T-helper 17 cell (primary cell): ENCODE measurements around the gene AGAP1. TPM values are rescaled to one million over a fixed set of nuclear protein-coding genes. Genes with fewer than 3 reads are reported as not detected.

Source experiments
- ATAC-seq: fragments of 150-1000 bp; cut with Tn5 transposase; 2 replicates; pipeline ENCODE4 v1.10.0; 2021; ENCODE audit warnings: mild to moderate bottlenecking, moderate library complexity
- DNase-seq, 3 donors: peaks; one replicate each; pipeline versions ENCODE4 v3.0.0 to v3.0.0-alpha.2; 2020 to 2021
- H3K9me3 ChIP-seq: one replicate; pipeline ENCODE4 v1.7.0; 2013; ENCODE audit warnings: low read length, mild to moderate bottlenecking; ENCODE audit not compliant: control insufficient read depth, poor library complexity, severe bottlenecking
- H3K27ac Mint-ChIP-seq: one replicate; pipeline ENCODE4 v1.8.0; 2022; ENCODE audit warnings: mild to moderate bottlenecking, moderate library complexity, mixed read lengths
- H3K27me3 Mint-ChIP-seq: one replicate; pipeline ENCODE4 v1.8.0; 2022; ENCODE audit warnings: mixed read lengths
- H3K36me3 Mint-ChIP-seq: one replicate; pipeline ENCODE4 v1.8.0; 2022; ENCODE audit warnings: low read depth, mixed read lengths
- H3K4me1 Mint-ChIP-seq: one replicate; pipeline ENCODE4 v1.8.0; 2022; ENCODE audit warnings: mild to moderate bottlenecking, mixed read lengths
- H3K4me3 Mint-ChIP-seq: one replicate; pipeline ENCODE4 v1.8.0; 2022; ENCODE audit warnings: mild to moderate bottlenecking, moderate library complexity, mixed read lengths
- total RNA-seq, 4 donors: library from RNA in 2 of 4; stranded (reverse) in 2 of 4; gene quantifications; one replicate each; pipeline ENCODE4 v1.2.3 and lab custom pipeline; 2022 to 2026

Gene AGAP1
- total RNA-seq, 2 donors from 2014 or later: 7.6 to 16.8 TPM

DNA sequence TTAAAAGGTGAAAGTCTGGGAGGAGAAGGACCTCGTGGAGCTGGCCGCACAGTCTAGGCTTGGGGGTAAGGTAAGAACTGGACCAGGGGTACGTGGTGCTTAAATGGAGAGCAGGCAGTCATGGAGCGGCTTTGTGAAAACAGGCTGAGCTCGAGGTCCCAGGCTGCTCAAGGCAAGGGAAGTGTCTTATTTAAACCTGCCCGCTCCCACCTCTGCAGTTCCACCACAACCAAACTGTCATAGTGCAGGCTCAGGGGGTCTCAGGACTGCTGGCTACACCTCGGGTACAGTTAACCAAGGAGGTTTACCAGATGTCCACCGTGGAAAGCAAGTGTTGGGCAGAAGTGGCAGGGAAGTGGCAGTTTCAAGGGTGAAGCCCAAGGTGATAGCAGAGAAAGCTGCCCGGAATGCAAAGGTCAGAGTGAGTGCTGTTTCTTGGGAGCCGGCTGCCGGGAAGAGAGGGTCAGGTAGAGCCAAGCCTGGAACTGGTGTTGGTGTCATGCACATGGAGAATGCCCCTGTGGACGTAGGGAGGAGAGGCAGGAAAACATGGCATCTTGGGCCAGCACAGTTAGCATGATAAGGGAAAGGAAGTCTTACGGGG lies 471.0 kb downstream of the AGAP1 start:
- no peaks in the 10 kb centered on the region for H3K4me1 Mint-ChIP-seq
- peaks cover 2% of the 10 kb centered on the region for H3K36me3 Mint-ChIP-seq
- no peaks in the 10 kb centered on the region for H3K9me3 ChIP-seq
- H3K27ac Mint-ChIP-seq: peak overlapping the region; percentile 47
- no peak for ATAC-seq
- DNase-seq: no peak
- H3K4me3 Mint-ChIP-seq: no peak overlapping the region
- H3K27me3 Mint-ChIP-seq: peaks cover 21% of the 10 kb centered on the region

- ATAC-seq: no peak
- peaks cover 17% of the 10 kb centered on the region for H3K27me3 Mint-ChIP-seq
- H3K27ac Mint-ChIP-seq: no peak overlapping the region
- DNase-seq: no peak
- H3K36me3 Mint-ChIP-seq: peaks cover 2% of the 10 kb centered on the region
- no peaks in the 10 kb centered on the region for H3K9me3 ChIP-seq
- H3K4me1 Mint-ChIP-seq: no peaks in the 10 kb centered on the region
- H3K4me3 Mint-ChIP-seq: no peak overlapping the region
Observed at GRCh38 chr2:235966396-235966795, 472.6 kb downstream of the AGAP1 start.

GRCh38 chr2:235966932-235967757 lies 473.3 kb downstream of the AGAP1 start:
- no peaks in the 10 kb centered on the region for H3K9me3 ChIP-seq
- no peak for DNase-seq
- Mint-ChIP-seq H3K36me3 (peaks cover 2% of the 10 kb centered on the region), H3K4me3 (peak overlapping the region; percentile 10), H3K4me1 (no peaks in the 10 kb centered on the region), H3K27me3 (peaks cover 13% of the 10 kb centered on the region), H3K27ac (no peak overlapping the region)
- ATAC-seq: no peak

- Mint-ChIP-seq H3K27me3 (peaks cover 17% of the 10 kb centered on the region), H3K27ac (no peak overlapping the region), H3K4me3 (no peak overlapping the region), H3K36me3 (peaks cover 2% of the 10 kb centered on the region), H3K4me1 (no peaks in the 10 kb centered on the region)
- DNase-seq (no peak), ATAC-seq (no peak)
- no peaks in the 10 kb centered on the region for H3K9me3 ChIP-seq
Observed at GRCh38 chr2:235968155-235968554, 474.3 kb downstream of the AGAP1 start.

GRCh38 chr2:235968616-235969324 lies 474.9 kb downstream of the AGAP1 start:
- ATAC-seq: no peak
- H3K9me3 ChIP-seq: no peaks in the 10 kb centered on the region
- Mint-ChIP-seq H3K4me3 (no peak overlapping the region), H3K27ac (no peak overlapping the region), H3K27me3 (peaks cover 16% of the 10 kb centered on the region), H3K36me3 (peaks cover 2% of the 10 kb centered on the region), H3K4me1 (no peaks in the 10 kb centered on the region)
- no peak for DNase-seq

DNA sequence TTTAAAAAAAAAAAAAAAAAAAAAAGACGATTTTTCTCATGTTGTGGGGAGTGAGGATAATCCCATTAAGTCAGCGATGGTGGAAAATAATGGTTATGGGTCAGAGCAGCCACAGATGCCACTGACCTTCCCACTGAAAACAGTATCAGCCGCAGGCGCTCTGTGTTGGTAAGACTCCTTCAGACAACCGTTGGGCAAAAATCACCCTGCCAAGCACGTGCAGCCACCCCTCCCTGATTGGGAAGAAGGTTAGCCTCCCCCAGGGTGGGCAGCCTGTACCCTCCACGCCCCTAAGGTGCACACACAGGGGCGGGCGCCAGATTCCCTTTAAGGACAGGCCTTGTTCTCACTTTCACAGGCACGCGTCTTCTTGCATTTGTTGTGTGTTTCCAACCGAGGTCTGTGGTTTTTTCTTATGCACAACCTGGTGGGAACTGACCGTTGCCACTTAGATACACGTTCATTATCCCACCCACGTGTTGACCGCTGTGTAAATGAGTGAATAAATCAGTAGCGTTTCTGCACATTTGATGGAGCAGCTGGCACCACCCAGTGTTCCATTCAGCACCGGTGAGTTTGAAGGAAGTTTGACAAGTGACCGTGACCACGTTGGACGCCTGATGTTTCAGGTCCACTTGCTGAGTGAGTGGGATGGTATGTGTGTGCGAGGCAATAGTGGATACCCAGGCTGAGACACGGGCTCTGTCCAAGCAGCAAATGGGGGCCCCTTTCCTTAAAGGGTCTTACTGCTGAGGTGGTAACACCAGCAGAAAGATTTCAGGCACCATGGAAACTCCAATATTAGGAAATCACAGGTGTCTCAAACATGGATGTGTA lies 476.6 kb downstream of the AGAP1 start:
- Mint-ChIP-seq H3K4me3 (no peak overlapping the region), H3K4me1 (no peaks in the 10 kb centered on the region), H3K36me3 (peaks cover 2% of the 10 kb centered on the region), H3K27ac (no peak overlapping the region), H3K27me3 (peaks cover 7% of the 10 kb centered on the region)
- DNase-seq (no peak), ATAC-seq (no peak)
- no peaks in the 10 kb centered on the region for H3K9me3 ChIP-seq

DNA sequence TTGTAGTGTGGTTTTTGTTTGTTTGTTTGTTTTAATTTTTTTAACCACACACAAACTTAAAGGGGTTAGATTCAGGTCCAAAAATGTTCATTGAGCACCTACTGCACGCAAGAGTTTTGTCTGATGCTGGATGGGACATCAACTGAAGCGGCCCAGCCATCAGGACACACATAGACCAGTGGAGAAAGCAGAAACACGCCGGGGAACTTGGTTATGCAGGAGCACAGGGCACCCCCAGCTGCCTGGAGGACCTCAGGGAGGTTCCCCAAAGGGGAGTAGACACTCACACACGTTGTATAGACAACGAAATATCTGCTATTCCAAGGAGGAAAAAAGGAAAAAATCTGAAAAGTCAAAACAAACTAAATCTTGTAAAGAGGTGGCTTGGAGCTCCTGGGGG lies 482.7 kb downstream of the AGAP1 start:
- Mint-ChIP-seq H3K4me3 (no peak overlapping the region), H3K36me3 (no peaks in the 10 kb centered on the region), H3K4me1 (no peaks in the 10 kb centered on the region), H3K27ac (no peak overlapping the region), H3K27me3 (peaks cover 14% of the 10 kb centered on the region)
- ATAC-seq (no peak), DNase-seq (no peak)
- H3K9me3 ChIP-seq: no peaks in the 10 kb centered on the region

DNA sequence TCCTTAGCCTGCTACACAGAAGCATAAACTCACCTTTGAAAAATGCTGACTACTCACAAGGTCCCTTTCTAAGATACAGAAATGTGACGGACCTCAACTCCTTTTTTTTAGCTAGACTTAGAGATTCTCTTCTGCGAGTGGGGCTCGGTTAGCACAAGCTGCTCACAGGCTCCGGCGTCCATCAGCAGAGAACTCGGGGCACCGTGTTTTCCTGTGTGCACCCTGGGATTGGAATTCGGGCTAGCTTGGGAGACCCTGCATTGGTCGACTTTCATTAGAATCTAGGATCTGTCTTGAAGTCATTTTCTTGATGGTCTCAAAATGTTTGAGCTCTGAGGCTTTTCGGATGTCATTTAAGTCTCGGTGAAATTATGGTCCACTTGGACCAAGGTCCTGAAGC lies 483.1 kb downstream of the AGAP1 start:
- peaks cover 14% of the 10 kb centered on the region for H3K27me3 Mint-ChIP-seq
- H3K4me1 Mint-ChIP-seq: no peaks in the 10 kb centered on the region
- no peaks in the 10 kb centered on the region for H3K36me3 Mint-ChIP-seq
- no peak overlapping the region for H3K4me3 Mint-ChIP-seq
- ATAC-seq (no peak), DNase-seq (no peak)
- H3K9me3 ChIP-seq: no peaks in the 10 kb centered on the region
- no peak overlapping the region for H3K27ac Mint-ChIP-seq

DNA sequence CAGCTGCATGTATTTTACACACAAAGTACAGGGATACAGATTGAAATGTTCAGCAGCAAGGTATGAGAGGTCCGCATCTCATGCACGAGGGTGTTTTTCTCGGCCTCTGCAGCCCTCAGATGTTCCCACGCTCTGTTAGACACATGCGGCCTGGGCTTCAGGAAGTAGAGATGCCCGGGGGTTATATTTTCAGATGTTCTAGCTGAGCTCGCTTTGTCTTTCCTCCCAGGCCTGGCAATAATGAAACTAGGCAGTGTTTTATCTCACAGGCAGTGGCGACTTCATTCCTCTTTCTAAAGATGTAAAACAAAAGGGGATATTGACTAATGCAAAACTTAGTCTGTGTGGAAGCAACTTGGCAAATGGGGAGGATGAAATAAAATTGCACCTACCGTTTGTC lies 483.6 kb downstream of the AGAP1 start:
- H3K9me3 ChIP-seq: no peaks in the 10 kb centered on the region
- no peak overlapping the region for H3K27ac Mint-ChIP-seq
- no peaks in the 10 kb centered on the region for H3K36me3 Mint-ChIP-seq
- peaks cover 14% of the 10 kb centered on the region for H3K27me3 Mint-ChIP-seq
- H3K4me3 Mint-ChIP-seq: no peak overlapping the region
- H3K4me1 Mint-ChIP-seq: no peaks in the 10 kb centered on the region
- DNase-seq (no peak), ATAC-seq (no peak)

DNA sequence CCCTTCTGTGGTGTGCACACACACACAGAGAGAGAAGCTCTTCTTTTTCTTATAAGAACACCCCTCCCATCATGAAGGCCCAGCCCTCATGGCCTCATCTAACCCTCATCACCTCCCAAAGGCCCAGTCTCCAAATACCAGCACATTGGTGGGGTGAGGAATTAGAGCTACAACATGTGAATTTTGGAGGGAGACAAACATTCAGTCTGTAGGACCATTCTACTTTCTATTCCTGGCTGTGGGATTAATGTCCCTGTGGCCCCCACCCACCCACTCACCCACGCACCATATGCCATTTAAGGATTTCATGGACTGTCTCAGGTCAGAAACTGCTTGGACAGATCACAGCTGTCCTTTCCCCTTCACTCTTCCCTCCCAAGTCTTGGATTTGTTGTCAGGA lies 484.2 kb downstream of the AGAP1 start:
- H3K9me3 ChIP-seq: no peaks in the 10 kb centered on the region
- H3K36me3 Mint-ChIP-seq: no peaks in the 10 kb centered on the region
- H3K27me3 Mint-ChIP-seq: peaks cover 11% of the 10 kb centered on the region
- no peak for DNase-seq
- H3K4me3 Mint-ChIP-seq: no peak overlapping the region
- no peaks in the 10 kb centered on the region for H3K4me1 Mint-ChIP-seq
- H3K27ac Mint-ChIP-seq: no peak overlapping the region
- no peak for ATAC-seq

DNA sequence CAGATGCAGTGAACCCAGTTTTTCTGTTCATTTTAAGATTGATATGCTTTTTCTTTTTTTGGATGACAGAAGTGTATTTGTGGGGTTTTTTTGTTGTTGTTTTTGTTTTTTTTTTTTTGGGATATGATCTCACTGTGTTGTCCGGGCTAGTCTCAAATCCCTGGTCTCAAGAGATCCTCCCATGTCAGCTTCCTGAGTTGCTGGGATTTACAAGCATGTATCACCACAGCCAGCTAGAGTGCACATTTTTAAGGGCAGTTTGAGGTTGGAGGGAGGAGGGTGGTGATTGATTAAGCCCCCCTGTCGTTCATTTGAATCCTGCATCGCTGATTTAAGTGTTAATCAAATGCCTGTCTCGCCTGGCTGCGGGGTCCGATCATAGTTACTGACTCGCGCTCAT lies 485.2 kb downstream of the AGAP1 start:
- ATAC-seq (no peak), DNase-seq (no peak)
- no peak overlapping the region for H3K27ac Mint-ChIP-seq
- H3K9me3 ChIP-seq: no peaks in the 10 kb centered on the region
- H3K36me3 Mint-ChIP-seq: no peaks in the 10 kb centered on the region
- H3K4me1 Mint-ChIP-seq: no peaks in the 10 kb centered on the region
- no peak overlapping the region for H3K4me3 Mint-ChIP-seq
- H3K27me3 Mint-ChIP-seq: peaks cover 6% of the 10 kb centered on the region

DNA sequence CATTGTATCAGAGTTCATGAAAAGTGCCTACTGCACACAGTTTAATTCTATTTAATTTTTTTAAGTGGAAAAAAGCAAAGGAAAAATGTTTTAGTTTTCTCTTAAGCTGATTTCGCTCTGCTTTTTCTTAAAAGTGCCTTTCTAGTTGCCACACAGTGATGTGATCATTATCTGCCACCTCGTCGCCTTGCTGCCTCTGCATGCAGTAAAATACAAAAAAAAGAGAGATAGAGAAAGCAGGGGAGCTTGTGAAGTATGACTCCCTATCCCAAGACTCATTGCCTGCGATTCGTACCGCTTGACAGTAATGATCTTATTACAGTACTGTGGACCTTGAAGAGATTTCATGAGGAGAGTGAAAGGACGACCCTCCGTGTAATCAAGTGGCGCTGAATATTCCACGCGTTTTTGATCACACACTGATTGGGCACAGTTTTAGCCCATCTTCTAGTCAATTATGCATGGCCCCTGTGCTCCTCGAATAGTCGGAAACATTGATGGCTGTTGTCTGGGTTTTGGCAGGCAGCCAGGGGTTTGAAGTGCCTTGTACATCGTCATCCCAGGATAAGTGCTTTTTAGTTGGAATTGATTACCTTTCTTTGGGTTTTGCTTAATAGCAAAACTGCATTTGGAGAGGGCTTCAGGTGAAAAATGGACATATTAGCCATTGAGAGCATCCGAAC lies 486.1 kb downstream of the AGAP1 start:
- no peak for DNase-seq
- no peak for ATAC-seq
- no peak overlapping the region for H3K27ac Mint-ChIP-seq

More for the DNA sequence above, 486.1 kb downstream of the AGAP1 start:
- Mint-ChIP-seq H3K4me1 (no peaks in the 10 kb centered on the region), H3K36me3 (no peaks in the 10 kb centered on the region), H3K27me3 (peaks cover 6% of the 10 kb centered on the region), H3K4me3 (no peak overlapping the region)
- H3K9me3 ChIP-seq: no peaks in the 10 kb centered on the region
